DMS53 (cell line): Measurements from ENCODE around the gene GRAPL.
"Not testable (repeated sequence)": the region's sequence is repeated elsewhere in the genome, so short reads cannot be mapped to it uniquely, and the experiment has no call there.

ENCODE experiments used
- DNase-seq: peaks from one replicate; lab custom pipeline; 2025; lab: John Stamatoyannopoulos, UW

GRAPL gene

GRCh38 chr17:19188870-19189708 is 61.7 kb downstream of the GRAPL start:
- not testable (repeated sequence) for DNase-seq

GRCh38 chr17:19189781-19190405 is 62.5 kb downstream of the GRAPL start:
- DNase-seq, result not testable (repeated sequence)

GRCh38 chr17:19196382-19197204 is 69.2 kb downstream of the GRAPL start:
- not testable (repeated sequence) for DNase-seq

GRCh38 chr17:19202448-19202847 is 75.1 kb downstream of the GRAPL start:
- not testable (repeated sequence) for DNase-seq

GRCh38 chr17:19203429-19203828 is 76.0 kb downstream of the GRAPL start:
- DNase-seq, result not testable (repeated sequence)
